ENCODE results near the gene MIA3.
"Not testable (repeated sequence)": the region's sequence is repeated elsewhere in the genome, so short reads cannot be mapped to it uniquely, and the experiment has no call there.

MIA3 gene

DNA sequence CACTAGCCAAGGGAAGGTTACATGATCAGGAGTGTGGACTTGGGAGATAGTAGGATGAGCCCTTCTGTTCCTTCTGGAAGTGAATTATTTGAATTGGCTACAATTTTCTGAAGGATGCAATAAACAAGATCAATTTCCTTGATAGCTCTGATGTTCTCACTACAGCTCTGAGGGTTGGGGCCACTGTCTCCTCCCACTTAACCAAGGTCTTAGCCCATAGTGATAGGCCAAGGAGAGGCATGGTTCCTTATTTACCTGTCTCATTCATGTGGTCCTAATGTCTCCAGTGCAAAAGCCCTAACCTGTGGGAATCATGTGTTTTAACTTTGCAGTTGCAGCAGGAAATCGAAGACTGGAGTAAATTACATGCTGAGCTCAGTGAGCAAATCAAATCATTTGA, 34.8 kb downstream of the MIA3 start:
- H3K4me1 ChIP-seq (ENCODE audit: control insufficient read depth, insufficient read depth, low read length) = no peaks in the 10 kb centered on the region
- H3K4me3 ChIP-seq (ENCODE audit: low read length) = no peak overlapping the region
- no peak overlapping the region for H3K4me2 ChIP-seq (ENCODE audit: low read length)
- no peaks in the 10 kb centered on the region for H3K27me3 ChIP-seq (ENCODE audit: control insufficient read depth, insufficient read depth, low read length)
- H3K9ac ChIP-seq (ENCODE audit: low read depth, low read length) = no peak overlapping the region
- H3K9me3 ChIP-seq (replicated peaks; ENCODE audit: low read length) = no peaks in the 10 kb centered on the region
- peaks cover 57% of the 10 kb centered on the region for H3K36me3 ChIP-seq (ENCODE audit: insufficient read depth, low read length)

- Histone ChIP-seq H3K9me3 (replicated peaks; ENCODE audit: low read length) (no peaks in the 10 kb centered on the region), H3K36me3 (ENCODE audit: insufficient read depth, low read length) (peaks cover 62% of the 10 kb centered on the region), H3K27me3 (ENCODE audit: control insufficient read depth, insufficient read depth, low read length) (no peaks in the 10 kb centered on the region), H3K4me3 (ENCODE audit: low read length) (no peak overlapping the region), H3K9ac (ENCODE audit: low read depth, low read length) (no peak overlapping the region), H3K4me1 (ENCODE audit: control insufficient read depth, insufficient read depth, low read length) (no peaks in the 10 kb centered on the region), H3K4me2 (ENCODE audit: low read length) (no peak overlapping the region)
These were observed 35.4 kb downstream of the MIA3 start for GRCh38 chr1:222653178-222653827.

- H3K4me3 ChIP-seq (ENCODE audit: low read length) = no peak overlapping the region
- H3K4me1 ChIP-seq (ENCODE audit: control insufficient read depth, insufficient read depth, low read length) = no peaks in the 10 kb centered on the region
- no peak overlapping the region for H3K9ac ChIP-seq (ENCODE audit: low read depth, low read length)
- H3K9me3 ChIP-seq (replicated peaks; ENCODE audit: low read length) = no peaks in the 10 kb centered on the region
- peaks cover 74% of the 10 kb centered on the region for H3K36me3 ChIP-seq (ENCODE audit: insufficient read depth, low read length)
- no peak overlapping the region for H3K4me2 ChIP-seq (ENCODE audit: low read length)
- no peaks in the 10 kb centered on the region for H3K27me3 ChIP-seq (ENCODE audit: control insufficient read depth, insufficient read depth, low read length)
These were observed 37.0 kb downstream of the MIA3 start for GRCh38 chr1:222654849-222655248.

DNA sequence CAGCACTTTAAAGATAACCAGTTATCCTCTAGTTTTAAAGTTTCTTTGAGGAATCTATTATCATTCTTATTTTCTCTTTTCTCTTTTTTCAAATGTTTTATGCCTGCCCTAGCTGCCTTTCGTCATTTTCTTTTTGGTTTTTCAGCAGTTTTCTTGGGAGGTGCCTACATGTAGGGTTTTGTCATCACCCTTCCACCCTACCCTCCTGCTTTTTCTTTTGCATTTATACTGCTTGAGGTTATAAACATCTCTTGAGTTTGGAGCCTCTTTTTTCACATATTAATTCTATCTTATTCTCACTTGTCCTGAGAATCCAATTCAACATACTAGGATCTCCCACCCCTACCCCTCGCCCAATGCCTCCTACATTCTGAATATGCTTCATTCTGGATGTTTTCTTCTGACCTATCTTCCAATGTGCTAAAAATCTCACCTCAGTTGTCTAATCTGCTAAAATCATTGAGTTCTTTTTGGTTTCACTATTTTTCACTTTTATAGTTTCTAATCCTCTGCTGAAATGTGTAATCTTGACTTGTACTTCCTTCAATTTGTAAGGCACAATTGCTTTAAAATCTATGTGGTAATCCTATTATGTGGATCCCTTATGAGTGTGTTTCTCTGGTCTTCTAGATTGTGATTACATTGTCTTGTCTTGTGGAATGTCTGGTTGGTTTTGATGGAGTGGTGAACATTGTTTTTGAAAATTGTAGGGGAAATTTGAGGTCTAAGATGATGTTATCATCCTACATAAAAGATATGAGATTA, 38.7 kb downstream of the MIA3 start:
- no peaks in the 10 kb centered on the region for H3K4me1 ChIP-seq (ENCODE audit: control insufficient read depth, insufficient read depth, low read length)
- H3K27me3 ChIP-seq (ENCODE audit: control insufficient read depth, insufficient read depth, low read length) = no peaks in the 10 kb centered on the region
- H3K9me3 ChIP-seq (replicated peaks; ENCODE audit: low read length) = no peaks in the 10 kb centered on the region
- H3K4me2 ChIP-seq (ENCODE audit: low read length) = no peak overlapping the region
- H3K36me3 ChIP-seq (ENCODE audit: insufficient read depth, low read length) = peaks cover 81% of the 10 kb centered on the region
- no peak overlapping the region for H3K4me3 ChIP-seq (ENCODE audit: low read length)
- no peak overlapping the region for H3K9ac ChIP-seq (ENCODE audit: low read depth, low read length)

GRCh38 chr1:222657899-222658298, 40.0 kb downstream of the MIA3 start:
- Histone ChIP-seq H3K4me1 (ENCODE audit: control insufficient read depth, insufficient read depth, low read length) (no peaks in the 10 kb centered on the region), H3K9ac (ENCODE audit: low read depth, low read length) (no peak overlapping the region), H3K4me3 (ENCODE audit: low read length) (no peak overlapping the region), H3K4me2 (ENCODE audit: low read length) (no peak overlapping the region), H3K9me3 (replicated peaks; ENCODE audit: low read length) (no peaks in the 10 kb centered on the region), H3K27me3 (ENCODE audit: control insufficient read depth, insufficient read depth, low read length) (no peaks in the 10 kb centered on the region), H3K36me3 (ENCODE audit: insufficient read depth, low read length) (peaks cover 80% of the 10 kb centered on the region)

GRCh38 chr1:222663431-222663934, 45.6 kb downstream of the MIA3 start:
- Histone ChIP-seq H3K4me2 (ENCODE audit: low read length) (no peak overlapping the region), H3K36me3 (ENCODE audit: insufficient read depth, low read length) (peaks cover 89% of the 10 kb centered on the region), H3K4me1 (ENCODE audit: control insufficient read depth, insufficient read depth, low read length) (no peaks in the 10 kb centered on the region), H3K9ac (ENCODE audit: low read depth, low read length) (no peak overlapping the region), H3K4me3 (ENCODE audit: low read length) (no peak overlapping the region), H3K27me3 (ENCODE audit: control insufficient read depth, insufficient read depth, low read length) (no peaks in the 10 kb centered on the region), H3K9me3 (replicated peaks; ENCODE audit: low read length) (no peaks in the 10 kb centered on the region)

- no peaks in the 10 kb centered on the region for H3K27me3 ChIP-seq (ENCODE audit: control insufficient read depth, insufficient read depth, low read length)
- peaks cover 77% of the 10 kb centered on the region for H3K36me3 ChIP-seq (ENCODE audit: insufficient read depth, low read length)
- H3K9ac ChIP-seq (ENCODE audit: low read depth, low read length) = no peak overlapping the region
- no peak overlapping the region for H3K4me2 ChIP-seq (ENCODE audit: low read length)
- H3K9me3 ChIP-seq (replicated peaks; ENCODE audit: low read length) = no peaks in the 10 kb centered on the region
- H3K4me1 ChIP-seq (ENCODE audit: control insufficient read depth, insufficient read depth, low read length) = no peaks in the 10 kb centered on the region
- H3K4me3 ChIP-seq (ENCODE audit: low read length) = no peak overlapping the region
These were observed 48.1 kb downstream of the MIA3 start for GRCh38 chr1:222665964-222666363.

GRCh38 chr1:222668184-222668583, 50.3 kb downstream of the MIA3 start:
- H3K27me3 ChIP-seq (ENCODE audit: control insufficient read depth, insufficient read depth, low read length); H3K9ac ChIP-seq (ENCODE audit: low read depth, low read length); H3K4me3 ChIP-seq (ENCODE audit: low read length); H3K4me1 ChIP-seq (ENCODE audit: control insufficient read depth, insufficient read depth, low read length); H3K4me2 ChIP-seq (ENCODE audit: low read length); H3K9me3 ChIP-seq (replicated peaks; ENCODE audit: low read length): not testable (repeated sequence)
- peaks cover 77% of the 10 kb centered on the region for H3K36me3 ChIP-seq (ENCODE audit: insufficient read depth, low read length)

- H3K9me3 ChIP-seq (replicated peaks; ENCODE audit: low read length); H3K27me3 ChIP-seq (ENCODE audit: control insufficient read depth, insufficient read depth, low read length); H3K9ac ChIP-seq (ENCODE audit: low read depth, low read length); H3K4me2 ChIP-seq (ENCODE audit: low read length); H3K4me1 ChIP-seq (ENCODE audit: control insufficient read depth, insufficient read depth, low read length); H3K4me3 ChIP-seq (ENCODE audit: low read length): not testable (repeated sequence)
- peaks cover 70% of the 10 kb centered on the region for H3K36me3 ChIP-seq (ENCODE audit: insufficient read depth, low read length)
These were observed 51.2 kb downstream of the MIA3 start for GRCh38 chr1:222669107-222669506.

- Histone ChIP-seq H3K4me1 (ENCODE audit: control insufficient read depth, insufficient read depth, low read length) (no peaks in the 10 kb centered on the region), H3K9me3 (replicated peaks; ENCODE audit: low read length) (no peaks in the 10 kb centered on the region), H3K4me2 (ENCODE audit: low read length) (no peak overlapping the region), H3K9ac (ENCODE audit: low read depth, low read length) (no peak overlapping the region), H3K36me3 (ENCODE audit: insufficient read depth, low read length) (peaks cover 70% of the 10 kb centered on the region), H3K27me3 (ENCODE audit: control insufficient read depth, insufficient read depth, low read length) (no peaks in the 10 kb centered on the region), H3K4me3 (ENCODE audit: low read length) (no peak overlapping the region)
These were observed 52.2 kb downstream of the MIA3 start for GRCh38 chr1:222670110-222670509.

GRCh38 chr1:222680080-222680479, 62.2 kb downstream of the MIA3 start:
- H3K27me3 ChIP-seq (ENCODE audit: control insufficient read depth, insufficient read depth, low read length) = no peaks in the 10 kb centered on the region
- H3K4me3 ChIP-seq (ENCODE audit: low read length) = no peak overlapping the region
- H3K4me2 ChIP-seq (ENCODE audit: low read length) = no peak overlapping the region
- no peak overlapping the region for H3K9ac ChIP-seq (ENCODE audit: low read depth, low read length)
- H3K4me1 ChIP-seq (ENCODE audit: control insufficient read depth, insufficient read depth, low read length) = no peaks in the 10 kb centered on the region
- H3K36me3 ChIP-seq (ENCODE audit: insufficient read depth, low read length) = peaks cover 52% of the 10 kb centered on the region
- no peaks in the 10 kb centered on the region for H3K9me3 ChIP-seq (replicated peaks; ENCODE audit: low read length)

DNA sequence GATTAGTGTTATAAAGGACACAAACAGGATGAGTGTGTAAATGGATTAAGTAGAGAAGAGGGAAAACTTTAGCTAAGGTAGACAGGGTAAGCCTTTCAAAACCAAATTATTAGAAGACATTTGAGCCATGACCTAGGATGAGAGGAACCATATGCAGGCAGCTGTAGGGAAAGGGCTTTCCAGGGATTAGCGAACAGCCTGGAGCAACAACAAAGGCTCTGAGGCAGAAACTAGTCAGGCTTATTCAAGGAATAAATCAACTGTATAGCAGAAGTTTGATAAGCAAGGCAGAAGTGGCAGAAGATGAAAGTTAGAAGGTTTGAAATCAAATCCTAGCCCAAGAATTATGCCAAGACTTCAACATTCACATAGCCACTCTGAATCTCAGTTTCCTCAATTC, 73.1 kb downstream of the MIA3 start:
- Histone ChIP-seq H3K9me3 (replicated peaks; ENCODE audit: low read length) (no peaks in the 10 kb centered on the region), H3K4me2 (ENCODE audit: low read length) (no peak overlapping the region), H3K27me3 (ENCODE audit: control insufficient read depth, insufficient read depth, low read length) (no peaks in the 10 kb centered on the region), H3K4me1 (ENCODE audit: control insufficient read depth, insufficient read depth, low read length) (no peaks in the 10 kb centered on the region), H3K4me3 (ENCODE audit: low read length) (no peak overlapping the region), H3K9ac (ENCODE audit: low read depth, low read length) (no peak overlapping the region), H3K36me3 (ENCODE audit: insufficient read depth, low read length) (peaks cover 26% of the 10 kb centered on the region)
